Progenitor cell of endocrine pancreas (in vitro differentiated cells): Measurements from ENCODE around the gene COPG2. TPM values are rescaled to one million over a fixed set of nuclear protein-coding genes. Genes with fewer than 3 reads are reported as not detected.
A peak's percentile ranks its signal among the peaks of the same experiment; 100 is the strongest.
"Not testable (repeated sequence)": the region's sequence is repeated elsewhere in the genome, so short reads cannot be mapped to it uniquely, and the experiment has no call there.

Source experiments
- DNase-seq: peaks from one replicate; pipeline ENCODE4 v3.0.0; 2021; ENCODE audit warnings: low spot score; ENCODE audit not compliant: unreplicated experiment
- H3K27ac Mint-ChIP-seq: 2 replicates; pipeline ENCODE4 v1.8.0; 2021; ENCODE audit warnings: mild to moderate bottlenecking, moderate library complexity, mixed read lengths
- H3K27me3 Mint-ChIP-seq: 2 replicates; pipeline ENCODE4 v1.8.0; 2021; ENCODE audit warnings: mixed read lengths
- H3K36me3 Mint-ChIP-seq: 2 replicates; pipeline ENCODE4 v1.8.0; 2022; ENCODE audit warnings: mixed read lengths; ENCODE audit not compliant: insufficient read depth
- H3K4me1 Mint-ChIP-seq: 2 replicates; pipeline ENCODE4 v1.8.0; 2021; ENCODE audit warnings: low read depth, mixed read lengths
- H3K4me3 Mint-ChIP-seq: 2 replicates; pipeline ENCODE4 v1.8.0; 2021; ENCODE audit warnings: low read depth, mild to moderate bottlenecking, moderate library complexity, mixed read lengths
- H3K9me3 Mint-ChIP-seq: 2 replicates; pipeline ENCODE4 v1.8.0; 2021; ENCODE audit warnings: low read depth, mixed read lengths
- total RNA-seq: library from RNA; stranded (reverse); gene quantifications from 2 replicates; pipeline ENCODE4 v1.2.1, GENCODE V29; 2021
- TF ChIP-seq, protein P1 (sequence below): fragments of 200-600 bp; sonication (generic); IDR thresholded peaks from one replicate; pipeline ENCODE4 v1.5.0; 2021; ENCODE audit warnings: antibody characterized with exemption, mild to moderate bottlenecking; ENCODE audit not compliant: unreplicated experiment

COPG2 gene
- total RNA-seq, 1 donor from 2014 or later: 57.6 TPM

DNA sequence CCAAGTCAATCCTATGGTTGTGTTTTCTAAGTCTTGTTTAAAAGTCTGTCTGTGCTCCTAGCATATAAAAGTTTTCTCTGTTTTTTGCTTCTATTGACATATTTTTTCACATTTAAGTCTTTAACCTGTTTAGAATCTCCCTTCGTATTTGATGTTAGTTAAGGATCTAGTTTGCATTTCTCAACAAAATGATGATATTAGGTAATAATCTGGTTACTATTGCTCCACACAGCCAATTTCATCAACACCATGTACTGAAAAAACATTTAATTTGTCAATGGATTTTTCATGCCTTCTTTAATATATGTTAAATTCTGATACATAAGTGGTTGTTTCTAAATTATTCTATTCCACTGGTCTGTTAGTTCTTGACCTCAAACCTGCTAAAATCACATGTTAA is 35.3 kb upstream of the COPG2 start:
- Mint-ChIP-seq H3K27ac (no peak overlapping the region), H3K4me1 (no peaks in the 10 kb centered on the region), H3K9me3 (peaks cover 8% of the 10 kb centered on the region), H3K27me3 (peaks cover 3% of the 10 kb centered on the region), H3K4me3 (no peak overlapping the region), H3K36me3 (no peaks in the 10 kb centered on the region)
- TF ChIP-seq, protein P1, sequence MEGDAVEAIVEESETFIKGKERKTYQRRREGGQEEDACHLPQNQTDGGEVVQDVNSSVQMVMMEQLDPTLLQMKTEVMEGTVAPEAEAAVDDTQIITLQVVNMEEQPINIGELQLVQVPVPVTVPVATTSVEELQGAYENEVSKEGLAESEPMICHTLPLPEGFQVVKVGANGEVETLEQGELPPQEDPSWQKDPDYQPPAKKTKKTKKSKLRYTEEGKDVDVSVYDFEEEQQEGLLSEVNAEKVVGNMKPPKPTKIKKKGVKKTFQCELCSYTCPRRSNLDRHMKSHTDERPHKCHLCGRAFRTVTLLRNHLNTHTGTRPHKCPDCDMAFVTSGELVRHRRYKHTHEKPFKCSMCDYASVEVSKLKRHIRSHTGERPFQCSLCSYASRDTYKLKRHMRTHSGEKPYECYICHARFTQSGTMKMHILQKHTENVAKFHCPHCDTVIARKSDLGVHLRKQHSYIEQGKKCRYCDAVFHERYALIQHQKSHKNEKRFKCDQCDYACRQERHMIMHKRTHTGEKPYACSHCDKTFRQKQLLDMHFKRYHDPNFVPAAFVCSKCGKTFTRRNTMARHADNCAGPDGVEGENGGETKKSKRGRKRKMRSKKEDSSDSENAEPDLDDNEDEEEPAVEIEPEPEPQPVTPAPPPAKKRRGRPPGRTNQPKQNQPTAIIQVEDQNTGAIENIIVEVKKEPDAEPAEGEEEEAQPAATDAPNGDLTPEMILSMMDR: no peak
- DNase-seq: no peak

DNA sequence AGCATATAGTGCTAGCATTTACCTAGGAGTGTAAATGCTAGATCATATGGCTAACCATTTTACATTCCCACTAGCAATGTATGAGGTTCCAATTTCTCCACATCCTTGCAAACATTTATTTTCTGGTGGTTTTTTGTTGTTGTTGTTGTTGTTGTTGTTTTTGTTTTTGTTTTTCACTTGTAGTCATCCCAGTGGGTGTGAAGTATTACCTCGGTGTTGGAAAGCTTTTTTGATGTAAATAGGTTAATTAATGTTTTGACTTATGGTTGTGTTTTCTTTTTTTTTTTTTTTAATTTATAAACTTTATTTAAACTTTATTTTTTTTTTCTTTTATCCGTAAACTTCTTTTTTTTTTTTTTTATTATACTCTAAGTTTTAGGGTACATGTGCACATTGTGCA is 33.1 kb upstream of the COPG2 start:
- H3K27ac Mint-ChIP-seq: no peak overlapping the region
- no peak overlapping the region for H3K4me3 Mint-ChIP-seq
- no peaks in the 10 kb centered on the region for H3K4me1 Mint-ChIP-seq
- peaks cover 3% of the 10 kb centered on the region for H3K27me3 Mint-ChIP-seq
- DNase-seq: no peak
- peaks cover 6% of the 10 kb centered on the region for H3K9me3 Mint-ChIP-seq
- H3K36me3 Mint-ChIP-seq: no peaks in the 10 kb centered on the region
- TF ChIP-seq, protein P1: no peak

DNA sequence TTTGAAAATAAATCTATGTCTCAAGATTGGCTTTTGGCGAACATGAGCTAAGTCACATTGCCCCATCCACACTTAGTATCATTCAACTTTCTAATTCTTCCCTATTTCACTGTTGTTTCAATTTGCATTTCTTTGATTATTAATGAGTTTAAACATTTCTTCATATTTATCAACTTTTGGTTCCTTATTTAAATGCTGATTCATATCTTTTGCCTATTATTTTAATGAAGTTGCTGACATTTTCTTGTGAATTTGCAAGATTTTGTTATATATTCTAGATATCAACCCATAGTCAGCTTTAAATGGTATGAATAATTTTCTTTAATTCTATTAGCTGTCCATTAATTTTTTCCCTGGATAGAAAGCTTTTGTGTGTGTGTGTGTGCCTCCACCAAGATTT is 32.2 kb upstream of the COPG2 start:
- no peaks in the 10 kb centered on the region for H3K4me1 Mint-ChIP-seq
- no peaks in the 10 kb centered on the region for H3K9me3 Mint-ChIP-seq
- TF ChIP-seq, protein P1: no peak

DNA sequence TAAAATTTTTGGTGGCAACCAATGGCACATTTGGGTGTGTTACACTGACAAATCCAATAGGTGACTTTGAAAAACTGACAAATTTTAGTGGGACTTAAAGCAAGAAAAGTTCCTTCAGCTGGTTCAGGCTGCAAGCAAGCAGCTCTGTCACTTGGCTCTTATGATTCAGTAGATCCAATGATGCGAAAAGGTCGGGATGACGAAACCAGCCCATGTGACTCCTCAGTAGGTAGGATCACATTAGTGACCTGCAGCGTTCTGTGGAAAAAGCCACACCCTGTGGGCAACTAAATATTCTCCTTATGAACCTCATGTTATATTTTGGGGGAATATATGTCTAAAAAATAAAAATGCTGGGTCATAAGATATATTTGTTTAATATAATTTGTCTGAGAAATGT is 31.1 kb upstream of the COPG2 start:
- Mint-ChIP-seq H3K36me3 (no peaks in the 10 kb centered on the region), H3K27me3 (peaks cover 3% of the 10 kb centered on the region), H3K27ac (no peak overlapping the region), H3K4me3 (no peak overlapping the region), H3K4me1 (no peaks in the 10 kb centered on the region), H3K9me3 (no peaks in the 10 kb centered on the region)
- TF ChIP-seq, protein P1: no peak
- DNase-seq: no peak

More for the DNA sequence above, 32.2 kb upstream of the COPG2 start:
- DNase-seq: no peak
- Mint-ChIP-seq H3K4me3 (no peak overlapping the region), H3K36me3 (no peaks in the 10 kb centered on the region), H3K27me3 (peaks cover 3% of the 10 kb centered on the region), H3K27ac (no peak overlapping the region)

DNA sequence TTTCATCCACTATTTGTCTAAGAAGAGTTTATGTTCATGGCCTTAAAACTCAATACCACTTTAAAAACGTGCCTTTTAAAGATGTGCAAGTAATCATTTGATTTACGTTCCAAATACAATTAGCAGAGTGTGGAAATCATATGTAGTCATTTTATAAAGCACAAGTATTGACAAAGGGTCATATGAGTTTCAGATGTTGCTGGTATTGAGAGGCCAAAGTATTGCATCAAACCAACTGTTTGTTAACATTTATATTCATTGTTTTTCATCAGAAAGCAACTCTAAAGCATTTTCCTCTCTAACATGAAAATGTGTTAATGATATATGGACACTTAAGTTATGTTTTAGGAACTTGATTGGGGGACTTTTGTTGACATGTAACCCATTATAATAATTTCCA is 29.3 kb upstream of the COPG2 start:
- TF ChIP-seq, protein P1: no peak
- no peak overlapping the region for H3K4me3 Mint-ChIP-seq
- no peaks in the 10 kb centered on the region for H3K36me3 Mint-ChIP-seq
- peaks cover 3% of the 10 kb centered on the region for H3K27me3 Mint-ChIP-seq
- DNase-seq: no peak
- no peaks in the 10 kb centered on the region for H3K4me1 Mint-ChIP-seq
- no peaks in the 10 kb centered on the region for H3K9me3 Mint-ChIP-seq
- no peak overlapping the region for H3K27ac Mint-ChIP-seq

DNA sequence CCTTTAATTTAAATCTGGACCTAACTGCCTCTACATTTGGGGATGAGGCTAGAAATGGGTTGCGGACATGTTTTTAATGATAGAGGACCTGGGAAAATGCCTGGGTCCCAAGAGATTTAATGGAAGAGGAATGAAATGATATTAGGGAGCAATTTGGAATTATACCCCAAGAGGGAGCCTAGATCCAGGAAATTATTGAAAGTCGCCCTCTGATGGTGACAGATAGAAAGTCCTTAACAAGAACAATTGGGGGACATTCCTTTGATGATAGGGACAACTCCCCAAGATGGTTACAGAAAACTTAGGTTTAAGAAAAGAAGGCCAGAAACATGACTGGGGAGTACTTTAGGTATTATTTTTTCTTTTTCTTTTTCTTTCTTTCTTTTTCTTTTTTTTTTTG is 27.3 kb upstream of the COPG2 start:
- Mint-ChIP-seq H3K27ac (no peak overlapping the region), H3K4me1 (no peaks in the 10 kb centered on the region), H3K4me3 (no peak overlapping the region), H3K27me3 (no peaks in the 10 kb centered on the region), H3K9me3 (peaks cover 3% of the 10 kb centered on the region), H3K36me3 (no peaks in the 10 kb centered on the region)
- no peak for DNase-seq
- TF ChIP-seq, protein P1: peak; percentile 45

DNA sequence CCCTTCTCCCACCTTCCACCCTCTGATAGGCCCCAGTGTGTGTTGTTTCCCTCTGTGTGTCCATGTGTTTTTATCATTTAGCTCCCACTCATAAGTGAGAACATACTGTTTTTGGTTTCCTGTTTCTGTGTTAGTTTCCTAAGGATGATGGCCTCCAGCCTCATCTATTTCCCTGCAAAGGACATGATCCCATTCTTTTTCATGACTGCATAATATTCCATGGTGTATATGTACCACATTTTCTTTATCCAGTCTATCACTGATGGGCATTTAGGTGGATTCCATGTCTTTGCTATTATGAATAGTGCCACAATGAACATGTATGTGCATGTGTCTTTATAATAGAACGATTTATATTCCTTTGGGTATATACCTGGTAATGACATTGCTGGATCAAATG is 23.8 kb upstream of the COPG2 start:
- not testable (repeated sequence) for H3K4me3 Mint-ChIP-seq, H3K36me3 Mint-ChIP-seq, H3K9me3 Mint-ChIP-seq, H3K27ac Mint-ChIP-seq, H3K27me3 Mint-ChIP-seq, DNase-seq, H3K4me1 Mint-ChIP-seq
